HPDE6-E6E7 (cell line): Measurements from ENCODE around the gene DNASE1L2.

ENCODE experiments used
- DNase-seq: peaks from one replicate; pipeline ENCODE4 v3.0.0; 2011; ENCODE audit warnings: missing footprints; ENCODE audit errors: extremely low spot score

Gene DNASE1L2

GRCh38 chr16:2284797-2285576 lies 48.7 kb downstream of the DNASE1L2 start:
- DNase-seq: no peak

DNA sequence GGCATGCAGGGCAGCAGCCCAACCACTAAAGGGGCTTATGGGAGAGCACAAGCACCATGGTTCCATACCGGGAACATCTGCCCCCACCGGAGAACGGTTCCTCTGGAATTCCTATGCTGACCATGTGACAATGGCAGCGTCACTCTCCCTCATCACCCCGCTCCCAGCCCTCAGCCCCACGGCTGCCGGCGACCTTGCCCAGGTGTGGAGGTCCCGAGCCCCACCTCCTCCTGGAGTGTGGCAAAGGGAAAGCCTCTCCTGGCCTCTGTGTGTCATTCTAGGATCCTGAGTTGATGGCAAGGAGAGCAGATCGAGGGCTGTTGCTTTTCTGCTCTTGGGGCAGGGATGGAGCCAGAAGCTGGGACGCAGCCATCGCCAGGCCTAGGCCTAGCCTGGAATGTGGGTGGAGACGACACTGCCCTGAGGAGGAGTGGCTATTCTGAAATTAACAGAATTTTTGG lies 49.5 kb downstream of the DNASE1L2 start:
- DNase-seq: no peak

DNA sequence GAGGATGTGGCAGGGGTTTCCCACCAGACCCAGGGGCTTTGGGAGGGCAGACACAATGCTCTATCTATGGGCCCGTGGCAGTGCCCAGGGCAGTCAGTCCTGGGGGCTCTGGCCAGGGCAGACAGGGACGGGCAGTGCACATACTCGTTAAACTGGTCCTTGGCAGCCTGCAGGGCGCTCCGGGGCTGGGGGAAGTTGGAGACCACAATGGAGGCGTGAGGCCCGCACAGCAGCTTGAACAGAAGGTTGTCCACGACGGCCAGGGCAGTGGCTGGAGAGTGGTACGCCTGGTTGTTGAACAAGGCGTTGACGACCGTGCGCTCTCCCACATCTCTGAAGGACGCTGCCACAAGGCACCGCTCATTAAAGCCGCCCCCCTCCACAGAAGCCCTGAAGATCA lies 50.3 kb downstream of the DNASE1L2 start:
- DNase-seq: no peak

DNA sequence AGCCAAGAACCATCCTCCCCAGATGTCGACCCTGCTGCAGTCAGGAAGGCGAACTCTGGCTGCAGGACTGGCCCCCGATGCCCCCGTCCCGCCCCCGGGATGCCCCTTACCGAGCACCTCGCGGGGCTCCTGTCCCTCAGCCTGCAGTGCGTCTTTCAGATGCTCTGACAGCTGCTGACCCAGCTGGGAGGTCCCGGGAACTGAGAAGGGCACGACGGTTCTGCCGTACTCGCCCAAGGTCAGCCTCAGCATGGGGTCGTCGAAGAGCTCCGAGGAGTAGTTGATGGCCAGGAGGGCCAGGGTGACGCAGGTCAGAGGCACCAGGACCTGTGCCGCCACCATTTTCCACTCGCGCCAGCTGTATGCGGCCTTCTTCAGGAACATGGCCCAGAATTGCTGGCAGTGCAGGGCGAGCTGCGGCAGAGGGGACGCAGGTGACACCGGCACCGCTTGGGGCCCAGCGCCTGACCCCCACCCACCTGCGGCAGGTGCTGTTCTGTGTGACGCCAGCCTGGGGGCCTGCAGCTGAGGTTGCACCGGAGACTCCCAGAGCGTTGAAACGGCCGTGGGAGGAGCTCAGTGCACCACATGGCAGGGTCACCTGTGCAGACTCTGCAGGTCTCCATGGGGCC lies 51.8 kb downstream of the DNASE1L2 start:
- no peak for DNase-seq
